ENCODE results near the gene VPS50. TPM values are rescaled to one million over a fixed set of nuclear protein-coding genes. Genes with fewer than 3 reads are reported as not detected.

VPS50 gene
- total and polyA plus RNA-seq, 2 donors (not counting 3 experiments of a cell fraction or from before 2014, with no cell fraction given), result 6.6 to 25.6 TPM

GRCh38 chr7:93364806-93365205 lies 132.6 kb downstream of the VPS50 start:
- no peaks in the 10 kb centered on the region for H3K9me1 ChIP-seq (replicated peaks; ENCODE audit: control insufficient read depth, extremely low read depth, insufficient read depth, low read length)
- H3K9ac ChIP-seq (replicated peaks; ENCODE audit: extremely low read depth, insufficient read depth, low read length), result no peak overlapping the region
- H4K20me1 ChIP-seq (replicated peaks; ENCODE audit: control insufficient read depth, extremely low read depth, insufficient read depth, low read length), result no peaks in the 10 kb centered on the region
- DNase-seq (ENCODE audit: low read depth, low spot score), result no peak
- peaks cover 0 to 2% of the 10 kb centered on the region in 2 experiments for H3K27me3 ChIP-seq (ENCODE audit: control insufficient read depth in 2 of 2, insufficient read depth in 2 of 2, low read length in 2 of 2)
- H3K4me3 ChIP-seq (replicated peaks in 1 of 3; ENCODE audit: insufficient read depth in 1 of 3, low read depth in 1 of 3, low read length in 3 of 3), result no peak overlapping the region
- dilution Hi-C loops (cut with MboI; ENCODE audit: extremely low pct_ligation_motif_present, low sequenced_read_pairs), result no loop called here
- CTCF ChIA-PET, result interaction anchor here (3.1 kb wide), 1 partner anchor 10 kb away, joined by 25 read pairs; no protein-coding TSS in a partner anchor
- intact Hi-C loops (cut with micrococcal nuclease), result no loop called here
- no peak overlapping the region for H3K4me2 ChIP-seq (ENCODE audit: insufficient read depth, low read length)
- H3K79me2 ChIP-seq (ENCODE audit: control insufficient read depth, insufficient read depth, low read length), result no peaks in the 10 kb centered on the region
- no peak for FAIRE-seq
- POLR2A ChIA-PET, result no interaction called here
- no peaks in the 10 kb centered on the region for H3K36me3 ChIP-seq (ENCODE audit: control insufficient read depth in 2 of 2, extremely low read depth in 1 of 2, insufficient read depth in 2 of 2, low read length in 2 of 2)
- TF ChIP-seq POLR2A (IDR thresholded peaks at IDR 0.05; ENCODE audit: low read depth, low read length) (no peak), CTCF (IDR thresholded peaks at IDR 0.05; ENCODE audit: extremely low read depth in 1 of 2, insufficient read depth in 1 of 2, low read depth in 1 of 2, low read length in 2 of 2) (no peak), JUN (IDR thresholded peaks at IDR 0.05; ENCODE audit: borderline replicate concordance, insufficient read depth, insufficient read length, low read depth) (no peak), FOS (IDR thresholded peaks at IDR 0.05; ENCODE audit: borderline replicate concordance, insufficient read depth, low read length) (no peak)
- no peaks in the 10 kb centered on the region for H3K9me3 ChIP-seq (replicated peaks; ENCODE audit: control insufficient read depth, insufficient read depth, low read length)
- H3K27ac ChIP-seq (ENCODE audit: insufficient read depth, low read depth, low read length), result no peak overlapping the region
- H3K4me1 ChIP-seq (ENCODE audit: control insufficient read depth, extremely low read depth, insufficient read depth, low read length), result no peaks in the 10 kb centered on the region
- BruUV-seq (replicated peaks), result no TSS peak
- H2AFZ ChIP-seq (ENCODE audit: low read depth, low read length), result no peak overlapping the region

GRCh38 chr7:93365341-93365740 lies 133.2 kb downstream of the VPS50 start:
- no peaks in the 10 kb centered on the region for H4K20me1 ChIP-seq (replicated peaks; ENCODE audit: control insufficient read depth, extremely low read depth, insufficient read depth, low read length)
- TF ChIP-seq EZH2 (IDR thresholded peaks at IDR 0.05; ENCODE audit: borderline replicate concordance, low read depth, low read length, severe bottlenecking) (no peak), MYC (IDR thresholded peaks at IDR 0.05; ENCODE audit: low read depth, low read length) (no peak), POLR2AphosphoS5 (IDR thresholded peaks at IDR 0.05; ENCODE audit: insufficient read depth, low read depth, low read length) (no peak), FOS (IDR thresholded peaks at IDR 0.05; ENCODE audit: borderline replicate concordance, insufficient read depth, low read length) (no peak), GATA2 (IDR thresholded peaks at IDR 0.05; ENCODE audit: insufficient read depth, insufficient read length, low read depth, low read length) (no peak), JUN (IDR thresholded peaks at IDR 0.05; ENCODE audit: borderline replicate concordance, insufficient read depth, insufficient read length, low read depth) (no peak), MAX (IDR thresholded peaks at IDR 0.05; ENCODE audit: insufficient read depth, insufficient read length) (no peak), POLR2A (IDR thresholded peaks at IDR 0.05; ENCODE audit: low read depth, low read length) (no peak), CTCF (IDR thresholded peaks at IDR 0.05; ENCODE audit: extremely low read depth in 1 of 2, insufficient read depth in 1 of 2, low read depth in 1 of 2, low read length in 2 of 2) (no peak)
- intact Hi-C loops (cut with micrococcal nuclease), result no loop called here
- H3K27ac ChIP-seq (ENCODE audit: insufficient read depth, low read depth, low read length), result no peak overlapping the region
- DNase-seq (ENCODE audit: low read depth, low spot score) (no peak), FAIRE-seq (no peak)
- no peak overlapping the region for H3K4me3 ChIP-seq (replicated peaks in 1 of 3; ENCODE audit: insufficient read depth in 1 of 3, low read depth in 1 of 3, low read length in 3 of 3)
- H2AFZ ChIP-seq (ENCODE audit: low read depth, low read length), result no peak overlapping the region
- no peaks in the 10 kb centered on the region for H3K79me2 ChIP-seq (ENCODE audit: control insufficient read depth, insufficient read depth, low read length)
- no peak overlapping the region for H3K4me2 ChIP-seq (ENCODE audit: insufficient read depth, low read length)
- no TSS peak for BruUV-seq (replicated peaks)
- ChIA-PET CTCF (interaction anchor here (3.1 kb wide), 1 partner anchor 9 kb away, joined by 25 read pairs; no protein-coding TSS in a partner anchor), POLR2A (no interaction called here)
- H3K9me1 ChIP-seq (replicated peaks; ENCODE audit: control insufficient read depth, extremely low read depth, insufficient read depth, low read length), result no peaks in the 10 kb centered on the region
- peaks cover 0 to 2% of the 10 kb centered on the region in 2 experiments for H3K27me3 ChIP-seq (ENCODE audit: control insufficient read depth in 2 of 2, insufficient read depth in 2 of 2, low read length in 2 of 2)
- H3K9ac ChIP-seq (replicated peaks; ENCODE audit: extremely low read depth, insufficient read depth, low read length), result no peak overlapping the region
- H3K9me3 ChIP-seq (replicated peaks; ENCODE audit: control insufficient read depth, insufficient read depth, low read length), result no peaks in the 10 kb centered on the region
- no peaks in the 10 kb centered on the region for H3K36me3 ChIP-seq (ENCODE audit: control insufficient read depth in 2 of 2, extremely low read depth in 1 of 2, insufficient read depth in 2 of 2, low read length in 2 of 2)
- dilution Hi-C loops (cut with MboI; ENCODE audit: extremely low pct_ligation_motif_present, low sequenced_read_pairs), result no loop called here
- H3K4me1 ChIP-seq (ENCODE audit: control insufficient read depth, extremely low read depth, insufficient read depth, low read length), result no peaks in the 10 kb centered on the region
